A549 (cell line): Measurements from ENCODE around the gene LDLRAD3. TPM values are rescaled to one million over a fixed set of nuclear protein-coding genes. Genes with fewer than 3 reads are reported as not detected.

Experiments used
- ATAC-seq, 2 experiments: fragments of 200-7000 bp in 1 of 2; fragments of >200 bp in 1 of 2; cut with Nextera tagmentation in 1 of 2; cut with Tn5 transposase in 1 of 2; 3 replicates each; pipeline versions ENCODE4 v1.8.0 to v1.9.1; 2018 to 2020; ENCODE audit warnings: mild to moderate bottlenecking in 1 of 2, moderate library complexity in 1 of 2
- CTCF ChIA-PET: fragments of 300-600 bp; sonication (Branson Sonifier 250); formaldehyde crosslinking; extraction: SDS; loops from one replicate; lab custom pipeline; 2021; ENCODE audit warnings: antibody characterized with exemption, inconsistent platforms; lab: Yijun Ruan, JAX
- POLR2A ChIA-PET: fragments of 350-600 bp; formaldehyde crosslinking; extraction: SDS; loops from one replicate; lab custom pipeline; 2021; ENCODE audit warnings: antibody characterized with exemption, inconsistent platforms; lab: Yijun Ruan, JAX
- DNase-seq, 2 experiments: peaks; one replicate each; pipeline versions ENCODE4 v3.0.0 to v3.0.0-alpha.2; 2011 to 2016; ENCODE audit warnings: low read depth in 1 of 2, low spot score in 1 of 2
- FAIRE-seq: peaks from 2 replicates; lab custom pipeline; 2011; peaks lifted over from hg19 to GRCh38; lab: Jason Lieb, UNC
- H3K27ac ChIP-seq, 2 experiments: fragments of >200 bp; sonication (Bioruptor Twin); formaldehyde crosslinking; 3 replicates each; pipeline ENCODE4 v1.5.1; 2016 to 2017
- H3K4me1 ChIP-seq: fragments of >200 bp; sonication (Bioruptor Twin); formaldehyde crosslinking; 3 replicates; pipeline ENCODE4 v1.6.1; 2016
- H3K4me2 ChIP-seq: fragments of >200 bp; sonication (Bioruptor Twin); formaldehyde crosslinking; 3 replicates; pipeline ENCODE4 v1.6.1; 2016
- H3K4me3 ChIP-seq: fragments of >200 bp; sonication (Bioruptor Twin); formaldehyde crosslinking; 3 replicates; pipeline ENCODE4 v1.5.1; 2016
- H3K9me3 ChIP-seq: fragments of >200 bp; sonication (Bioruptor Twin); formaldehyde crosslinking; 3 replicates; pipeline ENCODE4 v1.6.1; 2016
- BCL3 ChIP-seq: fragments of >200 bp; sonication (Bioruptor Twin); formaldehyde crosslinking; IDR thresholded peaks from 3 replicates; pipeline ENCODE4 v1.6.1; 2016
- BHLHE40 ChIP-seq: IDR thresholded peaks from 2 replicates; pipeline ENCODE4 v1.6.1; 2012; ENCODE audit warnings: low read depth, low read length, inconsistent platforms
- CBX2 ChIP-seq: fragments of 200-600 bp; sonication (generic); IDR thresholded peaks from 2 replicates; pipeline ENCODE4 v1.6.1; 2016; ENCODE audit warnings: low read depth, mild to moderate bottlenecking, borderline replicate concordance
- EP300 ChIP-seq, 2 experiments: fragments of >200 bp; sonication (Bioruptor Twin); formaldehyde crosslinking; IDR thresholded peaks; 2 replicates in 1 of 2; 3 replicates in 1 of 2; pipeline ENCODE4 v1.6.1; 2016 to 2017
- FOSB ChIP-seq: fragments of 250-450 bp; sonication (Bioruptor Pico); IDR thresholded peaks from 2 replicates; pipeline ENCODE4 v1.5.0; 2020; ENCODE audit warnings: mild to moderate bottlenecking, moderate library complexity
- FOSL2 ChIP-seq, 2 experiments: fragments of 450-650 bp in 1 of 2; fragments of >200 bp in 1 of 2; sonication (Bioruptor Twin) in 1 of 2; formaldehyde crosslinking; IDR thresholded peaks; 2 replicates each; pipeline versions ENCODE4 v1.5.0 to v1.6.1; 2016 to 2020; ENCODE audit warnings: mild to moderate bottlenecking in 1 of 2, moderate library complexity in 1 of 2
- FOXS1 ChIP-seq: fragments of 250-450 bp; sonication (Bioruptor Pico); IDR thresholded peaks from 2 replicates; pipeline ENCODE4 v1.5.0; 2020; ENCODE audit warnings: mild to moderate bottlenecking, moderate library complexity
- GATA3 ChIP-seq: IDR thresholded peaks from 2 replicates; pipeline ENCODE4 v1.6.1; 2012; ENCODE audit warnings: borderline replicate concordance
- HDAC2 ChIP-seq: fragments of 200-600 bp; sonication (generic); IDR thresholded peaks from 2 replicates; pipeline ENCODE4 v1.6.1; 2016
- HEYL ChIP-seq: fragments of 250-450 bp; sonication (Bioruptor Pico); IDR thresholded peaks from 2 replicates; pipeline ENCODE4 v1.8.0; 2021; ENCODE audit warnings: mild to moderate bottlenecking, moderate library complexity
- HOXB5 ChIP-seq: fragments of 250-450 bp; sonication (Bioruptor Pico); IDR thresholded peaks from 2 replicates; pipeline ENCODE4 v1.5.0; 2020; ENCODE audit warnings: mild to moderate bottlenecking, moderate library complexity
- JUNB ChIP-seq: fragments of >200 bp; sonication (Bioruptor Twin); formaldehyde crosslinking; IDR thresholded peaks from 2 replicates; pipeline ENCODE4 v1.6.1; 2016
- KDM5A ChIP-seq: fragments of 200-600 bp; sonication (generic); IDR thresholded peaks from 2 replicates; pipeline ENCODE4 v1.6.1; 2016; ENCODE audit warnings: antibody characterized with exemption, mild to moderate bottlenecking
- MAFK ChIP-seq: fragments of 450-650 bp; IDR thresholded peaks from 2 replicates; pipeline ENCODE4 v1.6.1; 2014; ENCODE audit not compliant: partially characterized antibody
- MYC ChIP-seq: IDR thresholded peaks from 2 replicates; pipeline ENCODE4 v1.6.1; 2012; ENCODE audit warnings: mild to moderate bottlenecking, inconsistent platforms, low read length, improper control_type of control experiment, borderline replicate concordance
- NPAS2 ChIP-seq: fragments of 250-450 bp; sonication (Bioruptor Pico); IDR thresholded peaks from 2 replicates; pipeline ENCODE4 v1.8.0; 2022; ENCODE audit warnings: mild to moderate bottlenecking, moderate library complexity, borderline replicate concordance
- PBX3 ChIP-seq: IDR thresholded peaks from 2 replicates; pipeline ENCODE4 v1.6.1; 2012
- RCOR1 ChIP-seq: fragments of 150-350 bp; IDR thresholded peaks from 2 replicates; pipeline ENCODE4 v1.6.1; 2014; ENCODE audit warnings: antibody characterized with exemption, low read length, low read depth
- SMC3 ChIP-seq: fragments of >200 bp; sonication (Bioruptor Twin); formaldehyde crosslinking; IDR thresholded peaks from 3 replicates; pipeline ENCODE4 v1.6.1; 2018; ENCODE audit warnings: inconsistent platforms
- USF2 ChIP-seq: fragments of 450-650 bp; IDR thresholded peaks from 2 replicates; pipeline ENCODE4 v1.6.1; 2014; ENCODE audit warnings: antibody characterized with exemption
- ZC3H11A ChIP-seq: fragments of 450-650 bp; IDR thresholded peaks from 2 replicates; pipeline ENCODE4 v1.6.1; 2014; ENCODE audit warnings: antibody characterized with exemption, mild to moderate bottlenecking
- WGBS: methylation state at CpG from one replicate; pipeline ENCODE4 v1.1.6; 2017; ENCODE audit errors: missing lambda C conversion rate; 5-methylcytosine and 5-hydroxymethylcytosine counted together
- polyA plus RNA-seq, 4 experiments: library from polyadenylated mRNA; depleted of rRNA in 3 of 4; stranded (reverse); fragments of >200 nt; fragmentation: RNase III in 1 of 4; extraction: RNeasy Plus Mini Kit Qiagen cat#74134 plus additional on column Dnase treatment in 1 of 4; gene quantifications; 2 replicates in 3 of 4; 3 replicates in 1 of 4; pipeline ENCODE4 v1.2.3, GENCODE V29; 2011 to 2017
- TF ChIP-seq, protein P1 (sequence below): fragments of 150-350 bp; IDR thresholded peaks from 2 replicates; pipeline ENCODE4 v1.6.1; 2014; ENCODE audit warnings: low read depth, mild to moderate bottlenecking, low read length
- TF ChIP-seq, protein P2 (sequence below): IDR thresholded peaks from 2 replicates; pipeline ENCODE4 v1.6.1; 2012
- TF ChIP-seq, protein P3 (sequence below): fragments of 200-600 bp; sonication (generic); IDR thresholded peaks from 2 replicates; pipeline ENCODE4 v1.6.1; 2016; ENCODE audit warnings: antibody characterized with exemption, mild to moderate bottlenecking, moderate library complexity
- TF ChIP-seq, protein P4 (sequence below): IDR thresholded peaks from 2 replicates; pipeline ENCODE4 v1.6.1; 2012; ENCODE audit warnings: low read depth, borderline replicate concordance

Gene LDLRAD3
- polyA plus RNA-seq, 2 of the 4 experiments (the other 2 are of a cell fraction), result 10.5 to 13.2 TPM

- POLR2A ChIA-PET, result no interaction called here
- Histone ChIP-seq H3K9me3 (no peaks in the 10 kb centered on the region), H3K27ac (peak overlapping the region; percentile 84 to 89), H3K4me2 (peak overlapping the region; percentile 73; the same call in 2 of the 3 replicates), H3K4me1 (peaks cover 44% of the 10 kb centered on the region), H3K4me3 (no peak overlapping the region)
- TF ChIP-seq RCOR1, result no peak
- no peak for TF ChIP-seq FOSB (CRISPR knock-in tag)
- TF ChIP-seq, protein P1, sequence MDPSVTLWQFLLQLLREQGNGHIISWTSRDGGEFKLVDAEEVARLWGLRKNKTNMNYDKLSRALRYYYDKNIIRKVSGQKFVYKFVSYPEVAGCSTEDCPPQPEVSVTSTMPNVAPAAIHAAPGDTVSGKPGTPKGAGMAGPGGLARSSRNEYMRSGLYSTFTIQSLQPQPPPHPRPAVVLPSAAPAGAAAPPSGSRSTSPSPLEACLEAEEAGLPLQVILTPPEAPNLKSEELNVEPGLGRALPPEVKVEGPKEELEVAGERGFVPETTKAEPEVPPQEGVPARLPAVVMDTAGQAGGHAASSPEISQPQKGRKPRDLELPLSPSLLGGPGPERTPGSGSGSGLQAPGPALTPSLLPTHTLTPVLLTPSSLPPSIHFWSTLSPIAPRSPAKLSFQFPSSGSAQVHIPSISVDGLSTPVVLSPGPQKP, result no peak
- TF ChIP-seq HOXB5, result no peak
- no peak for TF ChIP-seq ZC3H11A
- no peak for TF ChIP-seq GATA3
- TF ChIP-seq, protein P2, sequence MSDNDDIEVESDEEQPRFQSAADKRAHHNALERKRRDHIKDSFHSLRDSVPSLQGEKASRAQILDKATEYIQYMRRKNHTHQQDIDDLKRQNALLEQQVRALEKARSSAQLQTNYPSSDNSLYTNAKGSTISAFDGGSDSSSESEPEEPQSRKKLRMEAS, result no peak
- no peak for TF ChIP-seq NPAS2 (CRISPR knock-in tag)
- TF ChIP-seq, protein P3, sequence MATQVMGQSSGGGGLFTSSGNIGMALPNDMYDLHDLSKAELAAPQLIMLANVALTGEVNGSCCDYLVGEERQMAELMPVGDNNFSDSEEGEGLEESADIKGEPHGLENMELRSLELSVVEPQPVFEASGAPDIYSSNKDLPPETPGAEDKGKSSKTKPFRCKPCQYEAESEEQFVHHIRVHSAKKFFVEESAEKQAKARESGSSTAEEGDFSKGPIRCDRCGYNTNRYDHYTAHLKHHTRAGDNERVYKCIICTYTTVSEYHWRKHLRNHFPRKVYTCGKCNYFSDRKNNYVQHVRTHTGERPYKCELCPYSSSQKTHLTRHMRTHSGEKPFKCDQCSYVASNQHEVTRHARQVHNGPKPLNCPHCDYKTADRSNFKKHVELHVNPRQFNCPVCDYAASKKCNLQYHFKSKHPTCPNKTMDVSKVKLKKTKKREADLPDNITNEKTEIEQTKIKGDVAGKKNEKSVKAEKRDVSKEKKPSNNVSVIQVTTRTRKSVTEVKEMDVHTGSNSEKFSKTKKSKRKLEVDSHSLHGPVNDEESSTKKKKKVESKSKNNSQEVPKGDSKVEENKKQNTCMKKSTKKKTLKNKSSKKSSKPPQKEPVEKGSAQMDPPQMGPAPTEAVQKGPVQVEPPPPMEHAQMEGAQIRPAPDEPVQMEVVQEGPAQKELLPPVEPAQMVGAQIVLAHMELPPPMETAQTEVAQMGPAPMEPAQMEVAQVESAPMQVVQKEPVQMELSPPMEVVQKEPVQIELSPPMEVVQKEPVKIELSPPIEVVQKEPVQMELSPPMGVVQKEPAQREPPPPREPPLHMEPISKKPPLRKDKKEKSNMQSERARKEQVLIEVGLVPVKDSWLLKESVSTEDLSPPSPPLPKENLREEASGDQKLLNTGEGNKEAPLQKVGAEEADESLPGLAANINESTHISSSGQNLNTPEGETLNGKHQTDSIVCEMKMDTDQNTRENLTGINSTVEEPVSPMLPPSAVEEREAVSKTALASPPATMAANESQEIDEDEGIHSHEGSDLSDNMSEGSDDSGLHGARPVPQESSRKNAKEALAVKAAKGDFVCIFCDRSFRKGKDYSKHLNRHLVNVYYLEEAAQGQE, result no peak
- TF ChIP-seq, protein P4, sequence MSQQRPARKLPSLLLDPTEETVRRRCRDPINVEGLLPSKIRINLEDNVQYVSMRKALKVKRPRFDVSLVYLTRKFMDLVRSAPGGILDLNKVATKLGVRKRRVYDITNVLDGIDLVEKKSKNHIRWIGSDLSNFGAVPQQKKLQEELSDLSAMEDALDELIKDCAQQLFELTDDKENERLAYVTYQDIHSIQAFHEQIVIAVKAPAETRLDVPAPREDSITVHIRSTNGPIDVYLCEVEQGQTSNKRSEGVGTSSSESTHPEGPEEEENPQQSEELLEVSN, result no peak
- TF ChIP-seq BHLHE40, result no peak
- TF ChIP-seq FOSL2 (IDR thresholded peaks at IDR 0.05), result no peak
- TF ChIP-seq FOSL2 (CRISPR knock-in tag; IDR thresholded peaks at IDR 0.05), result no peak
- no peak for TF ChIP-seq MYC
- no peak for TF ChIP-seq HDAC2
- no peak for TF ChIP-seq KDM5A
- DNase-seq, result no peak
- WGBS, result 88% methylated on average over 3 of the region's 3 CpGs
- FAIRE-seq, result no peak
- ATAC-seq, result no peak
- CTCF ChIA-PET, result interaction anchor here (1.3 to 4.1 kb wide), 7 partner anchors 18 to 661 kb away, joined by 3 to 18 read pairs (median 9); no protein-coding TSS in a partner anchor
These were observed 204.8 kb downstream of the LDLRAD3 start for GRCh38 chr11:36148701-36149100.

DNA sequence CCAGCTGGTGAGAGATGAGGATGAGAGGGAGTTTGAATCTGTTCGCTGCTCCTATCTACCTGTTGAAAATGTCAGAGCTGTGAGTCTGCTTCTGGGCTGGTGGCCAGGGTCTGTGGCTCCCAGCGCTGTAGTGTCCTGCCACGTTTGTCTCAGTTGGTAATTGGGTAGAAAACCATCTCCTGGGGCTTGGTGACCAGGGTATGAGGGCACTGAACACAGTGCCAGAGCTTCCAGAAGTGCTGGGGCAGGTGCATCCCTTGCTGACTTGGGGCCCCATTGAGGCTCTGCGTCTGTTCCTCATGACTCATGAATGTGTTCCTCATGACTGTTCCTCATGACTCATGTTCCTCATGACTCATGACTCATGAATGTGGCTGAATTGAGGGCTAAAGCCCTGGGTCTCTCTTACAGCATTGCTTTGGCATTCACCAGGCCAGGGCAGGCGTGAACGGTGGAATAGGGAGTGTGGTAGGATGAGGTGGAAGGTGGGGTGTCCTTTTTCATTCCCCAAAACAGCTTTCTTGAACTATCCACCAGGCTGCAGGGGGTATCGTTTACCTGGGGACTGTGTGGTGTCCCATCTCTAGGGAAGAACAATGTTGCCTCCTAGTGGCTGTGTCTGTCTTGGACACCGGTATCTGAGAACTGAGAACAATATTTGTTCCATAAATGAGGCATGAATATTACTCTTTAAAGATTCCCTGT, 205.8 kb downstream of the LDLRAD3 start:
- DNase-seq (peak; percentile 94 to 98), FAIRE-seq (peak; percentile 94), ATAC-seq (peak; percentile 95 to 98)
- peak overlapping the region; percentile 84 to 89 for H3K27ac ChIP-seq
- ChIA-PET CTCF (interaction anchor here (0.6 to 4.1 kb wide), 15 partner anchors 9 to 662 kb away, joined by 3 to 18 read pairs (median 4); no protein-coding TSS in a partner anchor), POLR2A (interaction anchor here (0.6 to 1.4 kb wide), 2 partner anchors 361 to 531 kb away, joined by 3 to 5 read pairs; partner anchors contain the start of genes FJX1 and TRAF6)
- H3K4me2 ChIP-seq, result peak overlapping the region; percentile 73
- peaks cover 44% of the 10 kb centered on the region for H3K4me1 ChIP-seq
- WGBS, result 5% methylated on average over 8 of the region's 8 CpGs
- no peak overlapping the region for H3K4me3 ChIP-seq
- H3K9me3 ChIP-seq, result no peaks in the 10 kb centered on the region
- TF ChIP-seq HEYL (CRISPR knock-in tag) (no peak), SMC3 (peak; percentile 61), USF2 (no peak), CBX2 (no peak), FOSL2 (IDR thresholded peaks at IDR 0.05) (peak; percentile 100), FOSL2 (CRISPR knock-in tag; IDR thresholded peaks at IDR 0.05) (peak; percentile 100), HDAC2 (no peak), NPAS2 (CRISPR knock-in tag) (no peak), EP300 (IDR thresholded peaks at IDR 0.05) (peak; percentile 41 to 55; a peak in 2 of 5 replicates), BCL3 (no peak), PBX3 (0 out of 2 replicates have a peak, but pooled peaks have one; percentile 64), MAFK (peak; percentile 51), JUNB (peak; percentile 99), FOXS1 (CRISPR knock-in tag) (no peak)
- TF ChIP-seq, protein P1, result no peak
